ENCODE measurements around the gene EEF1AKMT3. TPM values are rescaled to one million over a fixed set of nuclear protein-coding genes. Genes with fewer than 3 reads are reported as not detected.
"Not testable (repeated sequence)": the region's sequence is repeated elsewhere in the genome, so short reads cannot be mapped to it uniquely, and the experiment has no call there.

The EEF1AKMT3 gene
- total RNA-seq, 1 donor from 2014 or later, result 4.3 TPM

DNA sequence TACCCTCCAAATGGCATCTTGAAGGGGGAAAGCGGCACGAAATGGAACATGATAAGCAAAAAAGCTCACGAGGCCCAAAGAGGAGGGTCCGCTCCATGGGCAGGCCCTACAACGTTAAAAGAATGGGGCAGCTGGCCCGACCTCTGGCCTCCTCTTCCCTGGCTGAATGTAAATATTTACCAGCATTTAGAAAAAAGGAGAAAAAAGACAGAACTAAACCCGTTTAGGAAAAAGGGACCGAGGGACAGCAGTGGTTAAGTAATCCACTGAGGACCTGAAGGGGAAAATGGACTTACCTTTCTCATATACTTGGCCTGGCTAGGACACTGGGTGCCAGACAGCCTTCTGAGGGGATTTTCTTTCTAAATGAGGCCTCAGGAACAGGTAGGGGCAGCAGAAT lies 47.7 kb downstream of the EEF1AKMT3 start:
- DNase-seq, result not testable (repeated sequence)

DNA sequence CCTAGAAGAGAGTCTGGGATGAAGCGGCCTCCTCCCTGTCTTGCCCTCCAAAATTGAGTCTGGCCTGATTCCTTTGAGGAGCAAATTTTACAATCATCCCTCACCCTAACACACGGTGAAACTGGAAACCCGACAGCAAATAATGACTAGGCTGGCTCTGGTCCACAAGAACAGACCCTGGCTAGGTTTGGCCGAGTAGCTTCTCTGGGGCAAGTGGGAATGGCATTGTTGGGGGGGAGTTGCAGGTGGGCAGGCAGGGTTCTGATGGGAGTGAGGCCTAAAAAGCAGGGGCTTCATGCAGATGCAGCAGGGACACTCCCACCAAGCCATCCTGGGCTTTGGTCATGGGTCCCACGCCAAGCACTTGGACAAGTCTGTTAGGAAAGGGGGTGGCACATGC lies 48.6 kb downstream of the EEF1AKMT3 start:
- not testable (repeated sequence) for DNase-seq

DNA sequence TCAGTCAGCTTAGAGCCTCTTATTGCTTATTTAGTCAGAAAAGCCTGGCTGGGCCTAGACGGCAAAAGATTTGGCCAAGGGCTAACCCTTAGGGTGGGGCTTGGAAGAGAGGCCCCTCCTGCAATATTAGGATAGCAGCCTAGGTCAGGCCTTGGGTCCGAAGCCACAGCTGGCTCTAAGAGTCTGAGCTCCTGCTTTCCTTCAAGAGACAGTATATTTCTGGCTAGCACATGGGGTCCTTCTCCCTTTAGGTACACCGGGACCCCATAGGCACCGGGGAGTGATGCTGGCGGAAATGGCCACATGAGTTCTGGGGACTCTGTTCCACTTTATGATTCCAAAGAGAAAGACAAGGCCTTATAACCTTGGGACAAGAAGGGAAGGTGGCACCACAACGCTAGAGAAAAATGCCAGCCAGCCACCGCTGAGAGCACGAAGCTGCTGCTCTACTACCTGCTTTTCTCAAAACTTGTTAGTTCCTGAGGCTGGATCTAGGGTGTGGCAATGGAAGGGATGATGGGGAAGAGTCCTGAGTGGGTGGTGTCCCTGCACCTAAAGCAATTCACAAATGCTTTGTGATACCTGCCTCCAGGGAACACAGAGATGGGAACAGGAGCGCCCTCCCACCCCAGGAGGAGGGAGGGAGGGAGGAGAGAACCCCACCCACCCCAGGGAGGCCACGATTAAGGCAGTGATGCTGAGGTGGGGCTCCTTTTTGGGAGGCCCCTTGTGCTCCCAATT lies 49.2 kb downstream of the EEF1AKMT3 start:
- DNase-seq, result no peak

DNA sequence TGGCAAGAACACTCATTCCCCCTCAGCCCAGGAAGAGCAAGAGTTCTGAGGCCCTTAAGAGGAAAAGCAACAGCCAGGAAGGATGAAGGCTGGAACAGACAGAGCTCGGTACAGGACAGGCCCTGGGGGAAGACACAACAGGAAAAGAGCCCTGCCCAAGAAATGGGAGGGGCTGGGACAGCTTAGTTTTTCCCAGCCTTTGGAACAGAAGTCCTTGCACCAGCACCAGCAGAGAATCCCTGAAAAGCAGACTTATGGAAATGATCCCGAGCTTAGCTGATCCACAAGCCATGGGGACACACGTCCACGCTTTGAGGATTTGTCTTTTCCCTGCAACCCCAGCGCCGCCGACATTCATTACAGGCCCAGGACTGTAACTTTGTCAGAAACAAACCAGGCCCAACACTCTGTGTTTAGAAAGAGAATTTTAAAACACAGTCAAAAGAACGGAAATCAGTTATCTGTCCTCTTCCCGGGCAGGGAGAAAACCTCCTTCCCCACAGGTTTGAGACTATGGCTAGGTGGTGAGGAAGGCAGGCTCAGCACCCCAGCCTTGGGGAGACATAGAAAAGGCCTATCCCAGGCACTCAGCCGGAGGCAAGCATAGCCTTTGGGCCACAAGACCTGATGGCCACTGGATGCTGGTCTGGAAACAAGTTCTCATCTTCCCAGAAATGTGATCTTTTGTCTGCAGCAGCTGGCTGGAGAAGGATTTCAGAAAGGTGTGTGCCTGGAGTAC lies 50.1 kb downstream of the EEF1AKMT3 start:
- DNase-seq, result no peak

DNA sequence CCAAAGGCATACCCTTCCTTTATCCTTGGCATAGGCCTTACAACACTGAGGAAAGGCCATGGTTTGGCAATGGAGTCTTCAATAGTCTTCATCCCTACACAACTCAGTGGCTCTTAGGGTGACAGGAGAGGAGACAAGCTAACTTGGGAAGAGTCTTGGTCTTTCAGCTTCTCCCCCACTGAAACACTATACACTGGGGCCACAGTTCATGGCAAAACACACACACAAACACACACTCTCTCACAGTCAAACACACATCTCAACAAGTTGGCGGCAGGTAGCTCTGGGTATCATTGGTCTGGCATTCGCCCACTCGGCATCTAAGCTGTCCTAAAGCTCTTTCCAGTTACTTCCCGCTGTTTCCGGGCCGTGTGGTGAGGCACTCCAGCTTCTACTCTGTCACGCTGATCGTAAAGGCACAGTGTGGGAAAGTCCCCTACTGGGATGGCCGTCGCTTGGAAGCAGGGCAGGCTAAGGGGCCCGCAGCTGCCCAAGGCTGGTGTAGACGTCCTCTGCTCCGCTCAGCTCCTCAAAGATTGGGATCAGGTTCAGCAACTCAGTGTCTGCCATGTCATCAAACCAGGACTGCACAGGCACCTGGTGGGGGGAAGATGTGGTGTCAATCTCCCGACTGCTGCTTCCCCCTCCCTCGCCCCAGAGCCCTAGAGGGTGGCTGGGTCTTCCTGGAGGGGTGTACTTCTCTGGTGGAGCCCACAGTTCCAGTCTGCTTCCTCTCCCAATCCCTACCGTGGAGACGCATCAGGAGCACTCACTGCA lies 50.9 kb downstream of the EEF1AKMT3 start:
- no peak for DNase-seq

DNA sequence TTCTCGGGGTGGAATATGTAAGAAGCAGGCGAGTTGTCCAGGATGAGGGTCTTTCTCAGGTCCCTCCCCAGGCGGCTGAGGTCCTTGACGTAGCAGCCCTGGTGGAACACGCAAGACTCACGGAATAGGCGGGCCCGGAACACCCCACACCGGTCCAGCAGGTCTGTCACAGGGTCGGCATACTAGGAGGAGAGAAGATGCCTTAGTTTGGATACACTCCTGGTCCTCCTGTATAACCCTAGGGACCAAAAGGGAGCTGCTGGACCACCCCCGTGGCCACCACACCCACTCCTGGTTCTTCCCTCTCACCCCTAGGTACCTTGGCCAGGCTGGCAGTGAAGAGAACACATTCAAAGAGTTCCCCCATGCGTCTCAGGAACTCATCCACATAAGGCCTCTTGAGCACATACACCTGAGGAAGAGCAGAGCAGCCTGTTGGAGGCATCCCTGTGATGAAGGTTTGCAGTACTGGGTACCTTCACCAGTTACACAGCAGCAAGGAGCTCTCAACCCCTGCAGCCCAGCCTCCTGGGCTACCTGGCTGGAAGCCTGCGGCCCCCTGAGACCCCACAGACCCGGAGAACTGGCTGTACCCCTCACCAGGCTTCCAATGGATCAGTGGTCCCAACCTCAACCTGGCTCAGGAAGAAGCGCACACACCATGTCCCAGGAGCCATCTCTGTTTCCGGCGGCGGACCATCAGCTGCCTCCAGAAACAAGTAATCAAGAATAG lies 51.7 kb downstream of the EEF1AKMT3 start:
- DNase-seq, result no peak

DNA sequence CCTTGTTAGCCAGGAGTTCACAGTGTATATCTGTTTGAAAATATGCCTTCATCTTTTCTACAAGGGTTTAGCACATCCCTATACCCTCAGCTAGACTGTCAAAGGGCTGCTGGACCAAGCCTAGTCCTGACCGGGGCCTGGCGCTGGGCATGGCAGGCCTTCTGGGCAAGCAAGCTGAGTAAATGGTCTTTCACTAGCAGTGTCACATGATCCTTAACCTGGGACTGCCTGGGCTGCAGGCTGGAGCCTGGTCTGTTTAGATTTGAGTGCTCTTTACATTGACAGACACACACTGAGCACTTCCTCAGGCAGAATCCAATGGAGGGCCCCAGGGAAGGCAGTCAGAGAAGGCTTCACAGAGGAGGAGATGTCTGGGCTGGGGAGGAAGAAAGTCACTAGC lies 53.0 kb downstream of the EEF1AKMT3 start:
- no peak for DNase-seq

DNA sequence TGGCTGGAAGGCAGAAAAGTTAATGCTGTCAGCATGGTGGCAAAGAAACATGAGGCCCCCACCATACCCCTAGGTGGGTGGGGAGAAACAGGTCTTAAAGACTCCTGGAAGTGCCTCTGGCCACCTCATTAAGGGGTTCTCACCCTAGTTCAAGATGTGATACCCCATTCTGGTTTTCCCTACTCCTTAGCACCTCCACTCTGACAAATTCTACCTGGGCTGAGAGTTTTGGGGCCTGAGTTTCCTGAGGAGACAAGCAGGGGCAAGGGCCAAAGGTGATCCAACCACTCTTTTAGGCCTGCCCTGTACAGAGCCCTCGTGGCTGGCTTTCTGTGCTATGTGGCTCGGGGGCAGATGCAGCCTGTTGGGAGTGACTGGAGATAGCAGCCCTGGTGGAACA lies 54.0 kb downstream of the EEF1AKMT3 start:
- no peak for DNase-seq

DNA sequence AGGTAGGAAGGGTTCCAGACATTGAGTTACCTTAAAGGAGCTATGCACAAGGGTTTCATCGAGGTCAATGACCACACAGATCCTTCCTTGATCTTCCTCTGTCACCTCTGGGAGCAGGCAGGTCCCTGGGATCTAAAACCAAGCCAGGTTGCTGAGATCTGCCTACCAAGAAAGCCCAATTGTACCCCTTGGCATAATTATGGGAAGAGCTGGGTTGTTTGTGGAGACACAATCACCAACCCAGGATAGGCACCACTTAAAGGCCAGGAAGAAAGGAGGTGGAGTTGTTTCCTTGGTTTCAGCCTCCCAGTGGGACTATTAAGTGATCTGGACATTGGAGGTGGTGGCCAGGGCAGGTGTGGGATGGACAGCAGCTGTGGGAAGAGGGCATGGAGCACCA lies 54.6 kb downstream of the EEF1AKMT3 start:
- no peak for DNase-seq

DNA sequence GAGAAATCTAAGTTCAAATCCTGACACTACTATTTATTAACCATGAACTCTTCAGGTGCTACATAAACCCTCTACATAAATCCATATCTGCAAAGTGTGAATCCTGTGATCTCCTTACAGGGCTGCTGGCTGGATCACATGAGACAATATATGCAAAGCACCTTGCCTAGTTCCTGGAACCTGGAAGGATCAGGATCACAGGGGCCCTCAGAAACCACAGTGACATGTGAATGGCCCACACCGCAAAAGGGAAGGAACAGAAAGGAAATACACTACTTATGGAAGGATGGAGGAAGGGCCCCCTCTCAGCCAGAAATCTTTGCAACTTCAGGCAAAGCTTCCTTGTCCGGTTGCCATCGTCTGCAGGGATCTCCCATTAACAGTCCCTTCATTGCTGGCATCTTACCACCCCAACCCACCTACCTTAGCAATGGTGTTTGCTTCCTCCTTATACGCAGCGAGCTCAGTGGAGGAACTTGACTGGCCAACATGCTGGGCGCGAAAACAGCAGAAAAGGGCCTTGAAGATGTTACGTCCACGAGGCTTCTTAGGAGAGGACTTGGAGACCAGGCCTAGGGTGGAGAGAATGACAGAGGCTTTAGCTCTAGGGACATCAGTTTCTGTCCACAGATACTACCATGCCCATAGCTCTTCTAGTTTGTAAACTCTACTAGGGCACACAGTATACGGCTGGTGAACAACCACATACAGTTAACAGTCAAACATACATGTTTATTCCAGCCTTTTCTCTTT lies 56.8 kb downstream of the EEF1AKMT3 start:
- DNase-seq, result no peak

DNA sequence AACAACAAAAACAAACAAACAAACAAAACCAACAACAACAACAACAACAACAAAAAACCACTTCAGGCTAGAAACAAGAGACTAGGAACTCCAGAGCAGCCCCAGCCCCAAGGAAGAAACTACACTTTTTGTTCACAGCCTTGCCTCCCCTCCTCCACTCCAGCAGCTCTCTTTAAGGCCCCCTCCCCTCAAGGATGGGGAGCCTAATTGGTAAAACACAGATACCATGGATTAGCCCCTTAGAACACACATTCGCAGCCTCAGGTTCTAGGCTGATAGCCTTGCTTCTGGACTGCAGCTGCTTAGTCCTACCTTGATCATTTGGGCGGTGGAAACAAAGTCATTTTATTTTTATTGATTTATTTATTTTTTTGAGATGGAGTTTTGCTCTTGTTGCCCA lies 58.0 kb downstream of the EEF1AKMT3 start:
- no peak for DNase-seq

Other genes starting within 250 kb of the EEF1AKMT3 start
- 12.8 and 17.0 TPM in 2 replicates for gene MBD6, start 249.8 kb upstream of the EEF1AKMT3 start, total RNA-seq
- 109 and 113 TPM in 2 replicates for gene DCTN2, start 225.4 kb upstream of the EEF1AKMT3 start, total RNA-seq
- 0.09 and 0.17 TPM in 2 replicates for gene KIF5A, start 222.6 kb upstream of the EEF1AKMT3 start, total RNA-seq
- 10.2 and 15.4 TPM in 2 replicates for gene PIP4K2C, start 181.4 kb upstream of the EEF1AKMT3 start, total RNA-seq
- 1.9 and 2.4 TPM in 2 replicates for gene DTX3, start 167.8 kb upstream of the EEF1AKMT3 start, total RNA-seq
- 0.68 and 0.74 TPM in 2 replicates for gene ARHGEF25, start 161.2 kb upstream of the EEF1AKMT3 start, total RNA-seq
- 0.14 TPM in 1 of 2 replicates, not detected in the other for gene B4GALNT1, start 139.4 kb upstream of the EEF1AKMT3 start, total RNA-seq
- gene OS9, start 78.5 kb upstream of the EEF1AKMT3 start, total RNA-seq, result 284 and 481 TPM in 2 replicates
- under 0.01 and 0.19 TPM in 2 replicates for gene AGAP2, start 33.9 kb upstream of the EEF1AKMT3 start, total RNA-seq
- gene TSPAN31, start 27.6 kb upstream of the EEF1AKMT3 start, total RNA-seq, result 29.7 and 72.0 TPM in 2 replicates
- gene CDK4, start 20.3 kb upstream of the EEF1AKMT3 start, total RNA-seq, result 147 and 154 TPM in 2 replicates
- 3.4 and 4.1 TPM in 2 replicates for gene MARCHF9, start 17.5 kb upstream of the EEF1AKMT3 start, total RNA-seq
- 0.17 and 0.47 TPM in 2 replicates for gene CYP27B1, start 5.5 kb upstream of the EEF1AKMT3 start, total RNA-seq
- gene METTL1, start 509 bp upstream of the EEF1AKMT3 start, total RNA-seq, result 3.6 and 3.7 TPM in 2 replicates
- 23.0 and 27.5 TPM in 2 replicates for gene TSFM, start 10.2 kb downstream of the EEF1AKMT3 start, total RNA-seq
- gene AVIL, start 46.1 kb downstream of the EEF1AKMT3 start, total RNA-seq, result 2.7 and 4.4 TPM in 2 replicates
- 85.4 and 140 TPM in 2 replicates for gene CTDSP2, start 74.1 kb downstream of the EEF1AKMT3 start, total RNA-seq
- gene ATP23, start 169.0 kb downstream of the EEF1AKMT3 start, total RNA-seq, result 12.7 and 25.5 TPM in 2 replicates

Data from dermis blood vessel endothelial cell (primary cell).